ENCODE data around the gene DOHH.

Gene DOHH

GRCh38 chr19:3476830-3477229 lies 23.6 kb downstream of the DOHH start:
- DNase-seq: no peak

GRCh38 chr19:3475449-3475848 lies 25.0 kb downstream of the DOHH start:
- DNase-seq: no peak

GRCh38 chr19:3474614-3475013 lies 25.9 kb downstream of the DOHH start:
- no peak for DNase-seq

- no peak for DNase-seq
Observed at GRCh38 chr19:3474010-3474409, 26.5 kb downstream of the DOHH start.

- no peak for DNase-seq
Observed at GRCh38 chr19:3471954-3472655, 28.4 kb downstream of the DOHH start.

GRCh38 chr19:3470500-3471128 lies 29.9 kb downstream of the DOHH start:
- no peak for DNase-seq

GRCh38 chr19:3469638-3470499 lies 30.6 kb downstream of the DOHH start:
- no peak for DNase-seq

GRCh38 chr19:3468211-3468610 lies 32.3 kb downstream of the DOHH start:
- DNase-seq: no peak

GRCh38 chr19:3467437-3468198 lies 32.9 kb downstream of the DOHH start:
- DNase-seq: no peak

GRCh38 chr19:3466635-3467034 lies 33.8 kb downstream of the DOHH start:
- DNase-seq: no peak

- no peak for DNase-seq
Observed at GRCh38 chr19:3465552-3465951, 34.9 kb downstream of the DOHH start.

GRCh38 chr19:3464587-3465235 lies 35.8 kb downstream of the DOHH start:
- DNase-seq: no peak

GRCh38 chr19:3463714-3464586 lies 36.5 kb downstream of the DOHH start:
- DNase-seq: no peak

GRCh38 chr19:3462991-3463713 lies 37.3 kb downstream of the DOHH start:
- DNase-seq: no peak

GRCh38 chr19:3459965-3460582 lies 40.4 kb downstream of the DOHH start:
- no peak for DNase-seq

- DNase-seq: no peak
Observed at GRCh38 chr19:3459089-3459881, 41.2 kb downstream of the DOHH start.

- no peak for DNase-seq
Observed at GRCh38 chr19:3458229-3459088, 42.0 kb downstream of the DOHH start.

- no peak for DNase-seq
Observed at GRCh38 chr19:3457528-3458228, 42.8 kb downstream of the DOHH start.

Data from NCI-H748 treated with DMSO at 0.1 percent for 48 hours (cell line).